Femur (tissue), 1 donor: ENCODE results near the gene IDH3G.

Experiments
- DNase-seq: peaks from one replicate; pipeline ENCODE4 v3.0.0-alpha.2; 2017

Gene IDH3G

GRCh38 chrX:153814591-153815315, 20.6 kb upstream of the IDH3G start:
- no peak for DNase-seq

- no peak for DNase-seq
These were observed 19.0 kb upstream of the IDH3G start for GRCh38 chrX:153813161-153813560.

- DNase-seq, result no peak
These were observed 18.0 kb upstream of the IDH3G start for GRCh38 chrX:153812220-153812619.

- DNase-seq, result no peak
These were observed 13.8 kb upstream of the IDH3G start for GRCh38 chrX:153807976-153808375.

GRCh38 chrX:153806999-153807575, 12.9 kb upstream of the IDH3G start:
- DNase-seq, result no peak

- no peak for DNase-seq
These were observed 11.3 kb upstream of the IDH3G start for GRCh38 chrX:153805436-153805835.

- DNase-seq, result no peak
These were observed 10.4 kb upstream of the IDH3G start for GRCh38 chrX:153804621-153805020.

- DNase-seq, result no peak
These were observed 10.0 kb upstream of the IDH3G start for GRCh38 chrX:153804100-153804595.

GRCh38 chrX:153803211-153804099, 9.3 kb upstream of the IDH3G start:
- no peak for DNase-seq

- no peak for DNase-seq
These were observed 8.4 kb upstream of the IDH3G start for GRCh38 chrX:153802513-153803045.

GRCh38 chrX:153801669-153802068, 7.5 kb upstream of the IDH3G start:
- DNase-seq, result no peak

GRCh38 chrX:153800746-153801145, 6.6 kb upstream of the IDH3G start:
- DNase-seq, result no peak

- no peak for DNase-seq
These were observed 6.1 kb upstream of the IDH3G start for GRCh38 chrX:153800177-153800722.

- DNase-seq, result no peak
These were observed 5.2 kb upstream of the IDH3G start for GRCh38 chrX:153799326-153799725.

GRCh38 chrX:153797415-153798015, 3.3 kb upstream of the IDH3G start:
- no peak for DNase-seq

- DNase-seq, result no peak
These were observed 982 bp upstream of the IDH3G start for GRCh38 chrX:153794897-153795816.

- no peak for DNase-seq
These were observed 884 bp downstream of the IDH3G start for GRCh38 chrX:153793291-153793690.

GRCh38 chrX:153792368-153792767, 1.8 kb downstream of the IDH3G start:
- DNase-seq, result no peak

GRCh38 chrX:153791104-153791852, 2.9 kb downstream of the IDH3G start:
- no peak for DNase-seq

- DNase-seq, result no peak
These were observed 4.5 kb downstream of the IDH3G start for GRCh38 chrX:153789654-153790053.

- DNase-seq, result no peak
These were observed 7.5 kb downstream of the IDH3G start for GRCh38 chrX:153786669-153787068.
